HUDEP-2 (cell line): Measurements from ENCODE around the gene STPG2.
A peak's percentile ranks its signal among the peaks of the same experiment; 100 is the strongest.
"Not testable (repeated sequence)": the region's sequence is repeated elsewhere in the genome, so short reads cannot be mapped to it uniquely, and the experiment has no call there.

ENCODE experiments used
- DNase-seq, 76 experiments: peaks; one replicate each; lab custom pipeline; 2025; ENCODE audit not compliant: unreplicated experiment in 76 of 76; lab: John Stamatoyannopoulos, UW

STPG2 gene

GRCh38 chr4:97656044-97656720, 487.1 kb downstream of the STPG2 start:
- no peak for DNase-seq

- no peak for DNase-seq
Measured at GRCh38 chr4:97653701-97654100, 489.6 kb downstream of the STPG2 start.

GRCh38 chr4:97646997-97647396, 496.3 kb downstream of the STPG2 start:
- no peak for DNase-seq

GRCh38 chr4:97645071-97645821, 498.0 kb downstream of the STPG2 start:
- no peak for DNase-seq

DNA sequence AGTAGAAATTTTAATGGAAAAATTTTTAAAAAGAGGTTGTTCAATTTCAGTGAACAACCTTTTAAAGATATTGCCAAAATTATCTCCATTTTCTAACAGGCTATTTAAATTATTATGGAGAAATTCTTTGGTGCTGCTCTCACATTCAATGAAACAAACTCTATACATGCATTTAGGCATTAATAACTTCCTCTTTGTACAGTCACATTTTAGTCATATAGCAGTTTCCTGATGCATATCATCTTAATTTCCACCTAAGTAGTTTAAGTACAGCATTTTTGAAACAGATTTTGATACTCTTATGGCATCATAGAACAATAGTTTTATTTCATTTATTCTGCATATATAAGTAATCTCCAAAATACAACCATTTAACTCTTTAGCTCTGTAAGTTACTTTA, 500.1 kb downstream of the STPG2 start:
- DNase-seq: no peak

DNA sequence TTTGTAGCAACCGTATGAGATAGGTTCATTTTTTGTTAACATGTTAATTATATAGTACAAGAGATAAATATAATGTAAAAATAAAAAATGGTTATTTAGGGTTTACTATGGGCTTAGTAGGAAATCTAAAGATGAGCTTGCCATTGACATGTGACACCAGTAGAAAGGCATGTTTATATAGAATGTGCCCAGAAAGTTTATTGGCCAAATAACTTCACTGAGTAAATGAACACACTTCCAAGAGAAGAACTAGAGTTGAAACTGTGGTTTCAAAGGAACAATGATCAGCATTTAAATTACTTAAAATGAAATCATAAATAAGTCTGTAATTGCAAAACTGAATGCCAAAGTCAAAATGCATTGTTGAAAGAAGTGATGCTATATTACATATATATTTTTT, 503.3 kb downstream of the STPG2 start:
- DNase-seq: no peak

GRCh38 chr4:97633831-97634230, 509.4 kb downstream of the STPG2 start:
- DNase-seq: not testable (repeated sequence)

DNA sequence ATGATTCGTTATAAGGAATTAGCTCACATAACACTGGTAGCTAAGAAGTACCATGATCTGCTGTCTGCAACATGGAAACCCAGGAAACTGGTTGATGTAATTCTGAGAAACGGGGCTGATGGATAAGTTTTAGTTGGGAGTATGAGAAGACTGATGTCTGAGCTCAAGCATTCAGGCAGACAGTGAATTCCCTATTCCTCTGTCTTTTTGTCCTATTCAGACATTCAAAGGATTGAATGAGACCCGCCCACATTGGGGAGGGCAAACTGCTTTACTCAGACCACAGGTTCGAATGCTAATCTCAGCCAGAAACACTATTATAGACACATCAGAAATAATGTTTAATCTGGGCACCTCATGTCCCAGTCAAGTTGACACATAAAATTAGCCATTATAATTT, 515.5 kb downstream of the STPG2 start:
- no peak for DNase-seq

DNA sequence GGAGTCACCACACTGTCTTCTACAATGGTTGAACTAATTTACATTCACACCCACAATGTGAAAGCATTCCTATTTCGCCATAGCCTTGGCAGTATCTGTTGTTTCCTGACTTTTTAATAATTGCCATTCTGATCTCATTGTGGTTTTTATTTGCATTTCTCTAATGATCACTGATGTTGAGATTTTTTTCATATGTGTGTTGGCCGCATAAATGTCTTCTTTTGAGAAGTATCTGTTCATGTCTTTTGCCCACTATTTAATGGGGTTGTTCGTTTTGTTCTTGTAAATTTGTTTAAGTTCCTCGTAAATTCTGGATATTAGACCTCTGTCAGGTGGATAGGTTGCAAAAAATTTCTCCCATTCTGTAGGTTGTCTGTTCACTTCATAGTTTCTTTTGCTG, 519.1 kb downstream of the STPG2 start:
- DNase-seq: no peak

DNA sequence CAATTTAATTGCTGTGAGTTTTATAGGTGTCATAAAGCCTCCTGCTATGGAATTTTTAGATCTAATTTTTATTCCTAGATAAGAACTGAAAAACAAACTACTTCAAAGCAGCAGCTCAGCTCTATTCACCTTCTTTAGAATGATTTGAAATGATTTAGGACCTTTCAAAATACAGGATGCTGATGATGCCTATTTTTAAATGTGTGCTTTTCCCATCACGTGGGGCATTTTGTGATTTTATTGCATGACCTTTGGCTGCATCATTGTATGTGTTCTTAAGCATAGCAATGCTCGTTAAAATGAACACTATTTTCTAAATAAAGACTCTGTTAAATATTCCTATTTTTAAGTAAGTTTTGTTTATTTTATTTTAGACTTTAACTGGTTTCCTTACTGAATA, 537.3 kb downstream of the STPG2 start:
- no peak for DNase-seq

DNA sequence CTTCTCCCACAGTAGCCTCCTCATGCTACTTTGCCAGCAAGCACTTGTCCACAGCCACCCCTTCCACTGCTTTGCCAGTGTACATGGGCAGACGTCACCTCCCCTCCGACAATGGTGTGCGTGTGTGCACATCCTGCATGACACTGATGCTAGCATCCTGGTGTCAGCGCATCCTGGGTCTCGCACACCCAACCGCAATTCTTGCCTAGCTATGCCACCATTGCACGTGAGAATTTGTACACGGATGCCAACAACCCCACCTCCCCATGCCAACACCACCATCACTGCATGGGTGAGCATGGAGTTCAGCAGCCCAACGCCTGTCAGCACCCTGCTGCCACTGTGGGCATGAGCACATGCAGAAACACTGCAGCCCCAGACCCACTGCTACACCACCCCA, 550.0 kb downstream of the STPG2 start:
- no peak for DNase-seq

DNA sequence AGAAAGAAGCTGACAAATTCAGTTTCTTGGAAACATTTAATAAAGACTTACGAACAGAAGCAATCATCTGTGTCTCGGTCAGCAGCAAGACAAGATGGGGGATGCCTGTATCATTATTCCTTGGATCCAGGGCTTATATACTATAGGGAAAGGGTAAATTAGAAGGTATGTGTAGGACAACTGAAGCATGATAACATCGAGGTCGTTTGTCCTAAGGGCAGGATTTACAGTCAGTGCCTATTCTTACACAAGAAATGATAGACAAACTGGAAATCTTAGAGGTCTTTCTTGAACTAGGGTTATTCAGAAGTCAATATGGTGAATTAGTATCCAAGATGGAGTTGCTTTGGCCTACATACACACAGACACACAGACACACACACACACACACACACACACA, 553.0 kb downstream of the STPG2 start:
- DNase-seq: no peak

- DNase-seq: no peak
Measured at GRCh38 chr4:97589481-97590196, 553.6 kb downstream of the STPG2 start.

DNA sequence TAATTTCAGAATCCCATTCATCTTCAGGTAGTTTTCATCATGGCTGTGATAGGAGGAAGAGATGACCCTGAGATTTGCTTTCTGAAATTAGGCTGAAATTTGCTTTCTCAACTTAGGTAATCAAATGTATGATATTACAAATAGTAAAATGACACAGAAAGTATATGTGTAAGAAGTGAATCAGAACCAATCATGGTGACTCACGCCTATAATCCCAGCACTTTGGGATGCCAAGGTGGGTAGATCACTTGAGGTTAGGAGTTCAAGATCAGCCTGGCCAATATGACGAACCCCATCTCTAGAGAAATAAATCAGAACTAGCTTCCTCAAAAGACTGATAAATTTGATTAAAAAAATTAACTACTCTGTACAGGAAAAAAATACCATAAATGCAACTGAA, 555.4 kb downstream of the STPG2 start:
- no peak for DNase-seq

DNA sequence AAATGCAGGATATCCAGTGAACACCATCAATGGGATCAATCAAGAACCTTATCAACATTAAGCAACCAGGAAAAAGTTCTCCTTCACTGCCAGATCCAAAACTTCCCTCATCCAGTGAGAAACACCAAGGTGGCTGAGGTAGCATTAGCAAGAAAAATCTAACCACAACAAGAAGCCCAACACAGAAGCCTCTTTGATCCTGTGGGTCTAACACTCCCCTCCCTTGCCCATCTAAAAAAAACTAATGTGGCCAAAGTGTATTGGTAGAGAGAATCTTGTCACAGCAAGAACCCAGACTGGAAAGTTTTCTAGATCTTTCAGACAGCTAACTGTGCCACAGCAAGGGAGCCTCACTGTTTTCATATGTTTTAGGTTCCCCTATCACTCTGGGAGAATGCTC, 558.0 kb downstream of the STPG2 start:
- DNase-seq: no peak

GRCh38 chr4:97582890-97583289, 560.4 kb downstream of the STPG2 start:
- no peak for DNase-seq

- DNase-seq: no peak
Measured at GRCh38 chr4:97577004-97577403, 566.3 kb downstream of the STPG2 start.

DNA sequence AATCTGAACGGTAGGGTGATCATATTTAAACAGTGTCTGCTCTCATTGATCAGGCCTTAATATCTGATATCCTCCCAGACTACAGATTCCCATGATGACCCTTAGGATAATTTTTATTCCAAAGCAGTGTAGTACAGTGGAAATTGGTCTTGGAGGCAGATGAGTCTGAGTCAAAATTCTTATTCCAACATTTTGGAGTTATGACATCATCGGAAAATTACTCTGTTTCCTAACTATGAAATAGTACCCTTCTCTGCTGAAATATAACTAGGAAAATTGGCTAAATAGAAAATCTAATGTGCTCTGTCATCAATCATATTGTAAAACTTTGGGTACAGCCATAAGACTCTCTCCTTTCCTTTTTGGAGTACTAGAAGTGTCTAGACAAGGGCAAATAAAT, 583.3 kb downstream of the STPG2 start:
- DNase-seq: no peak

GRCh38 chr4:97558204-97558778, 585.0 kb downstream of the STPG2 start:
- DNase-seq: no peak

GRCh38 chr4:97550637-97551036, 592.6 kb downstream of the STPG2 start:
- DNase-seq: peak in 1 of 76 experiments; percentile 0

- DNase-seq: no peak
Measured at GRCh38 chr4:97548943-97549583, 594.2 kb downstream of the STPG2 start.
